Thoracic aorta (tissue), 2 donors: Measurements from ENCODE around the gene FLAD1. TPM values are rescaled to one million over a fixed set of nuclear protein-coding genes. Genes with fewer than 3 reads are reported as not detected.
"Not testable (repeated sequence)": the region's sequence is repeated elsewhere in the genome, so short reads cannot be mapped to it uniquely, and the experiment has no call there.

ENCODE experiments used
- ATAC-seq: fragments of 150-250 bp; one replicate; pipeline ENCODE4 v1.8.0; 2017; ENCODE audit warnings: low read depth; ENCODE audit not compliant: insufficient number of reproducible peaks, low FRiP score
- DNase-seq: peaks from one replicate; pipeline ENCODE4 v3.0.0-alpha.2; 2020; ENCODE audit warnings: low spot score
- H3K27ac ChIP-seq, 2 donors: fragments of 200-600 bp; sonication (generic); 1 replicate in 1 of 2; 2 replicates in 1 of 2; pipeline ENCODE4 v1.5.1; 2016; ENCODE audit warnings: mild to moderate bottlenecking in 2 of 2, moderate library complexity in 2 of 2
- H3K27me3 ChIP-seq: fragments of 200-600 bp; sonication (generic); replicated peaks from 2 replicates; pipeline ENCODE4 v1.6.0; 2016; ENCODE audit warnings: mild to moderate bottlenecking; ENCODE audit not compliant: insufficient read depth
- H3K36me3 ChIP-seq: fragments of 200-600 bp; sonication (generic); one replicate; pipeline ENCODE4 v1.5.1; 2016
- H3K4me1 ChIP-seq, 2 donors: fragments of 200-600 bp; sonication (generic); 1 replicate in 1 of 2; 2 replicates in 1 of 2; pipeline versions ENCODE4 v1.5.1 to v1.6.0; 2016; ENCODE audit warnings: low read depth in 2 of 2, mild to moderate bottlenecking in 1 of 2; ENCODE audit not compliant: control insufficient read depth in 1 of 2
- H3K4me3 ChIP-seq: fragments of 200-600 bp; sonication (generic); 2 replicates; pipeline ENCODE4 v1.5.1; 2016; ENCODE audit warnings: mild to moderate bottlenecking
- H3K9me3 ChIP-seq: fragments of 200-600 bp; sonication (generic); 2 replicates; pipeline ENCODE4 v1.5.1; 2016
- total RNA-seq, 2 donors: library from RNA; depleted of rRNA; stranded (reverse); fragments of >200 nt; gene quantifications; one replicate each; pipeline versions ENCODE4 v1.1.0 to v1.2.3, GENCODE V29; 2016
- TF ChIP-seq, protein P1 (sequence below): fragments of 200-600 bp; sonication (generic); IDR thresholded peaks from one replicate; pipeline ENCODE4 v1.5.1; 2019; ENCODE audit warnings: antibody characterized with exemption

Gene FLAD1
- total RNA-seq, 2 donors from 2014 or later: 23.8 to 27.2 TPM

DNA sequence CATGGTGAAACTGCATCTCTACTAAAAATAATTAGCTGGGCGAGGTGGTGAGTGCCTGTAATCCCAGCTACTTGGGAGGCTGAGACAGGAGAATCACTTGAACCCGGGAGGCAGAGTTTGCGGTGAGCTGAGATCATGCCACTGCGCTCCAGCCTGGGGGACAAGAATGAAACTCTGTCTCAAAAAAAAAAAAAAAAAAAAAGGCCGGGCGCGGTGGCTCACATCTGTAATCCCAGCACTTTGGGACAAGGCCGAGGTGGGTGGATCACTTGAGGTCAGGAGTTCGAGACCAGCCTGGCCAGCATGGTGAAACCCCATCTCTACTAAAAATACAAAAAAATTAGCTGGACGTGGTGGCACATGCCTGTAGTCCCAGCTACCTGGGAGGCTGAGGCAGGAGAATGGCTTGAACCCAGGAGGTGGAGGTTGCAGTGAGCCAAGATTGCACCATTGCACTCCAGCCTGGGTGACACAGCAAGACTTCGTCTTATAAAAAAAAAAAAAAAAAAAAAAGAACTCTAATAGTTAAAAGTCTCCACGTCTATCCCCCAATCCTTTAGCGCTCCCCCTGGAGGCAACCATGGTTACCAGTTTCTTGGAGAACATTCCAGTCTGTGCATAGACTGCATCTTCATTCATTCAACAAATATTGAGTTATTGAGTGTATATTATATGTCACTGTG, 12.3 kb downstream of the FLAD1 start:
- not testable (repeated sequence) for DNase-seq
- H3K4me1 ChIP-seq: peaks cover 13 to 17% of the 10 kb centered on the region in 2 donors

DNA sequence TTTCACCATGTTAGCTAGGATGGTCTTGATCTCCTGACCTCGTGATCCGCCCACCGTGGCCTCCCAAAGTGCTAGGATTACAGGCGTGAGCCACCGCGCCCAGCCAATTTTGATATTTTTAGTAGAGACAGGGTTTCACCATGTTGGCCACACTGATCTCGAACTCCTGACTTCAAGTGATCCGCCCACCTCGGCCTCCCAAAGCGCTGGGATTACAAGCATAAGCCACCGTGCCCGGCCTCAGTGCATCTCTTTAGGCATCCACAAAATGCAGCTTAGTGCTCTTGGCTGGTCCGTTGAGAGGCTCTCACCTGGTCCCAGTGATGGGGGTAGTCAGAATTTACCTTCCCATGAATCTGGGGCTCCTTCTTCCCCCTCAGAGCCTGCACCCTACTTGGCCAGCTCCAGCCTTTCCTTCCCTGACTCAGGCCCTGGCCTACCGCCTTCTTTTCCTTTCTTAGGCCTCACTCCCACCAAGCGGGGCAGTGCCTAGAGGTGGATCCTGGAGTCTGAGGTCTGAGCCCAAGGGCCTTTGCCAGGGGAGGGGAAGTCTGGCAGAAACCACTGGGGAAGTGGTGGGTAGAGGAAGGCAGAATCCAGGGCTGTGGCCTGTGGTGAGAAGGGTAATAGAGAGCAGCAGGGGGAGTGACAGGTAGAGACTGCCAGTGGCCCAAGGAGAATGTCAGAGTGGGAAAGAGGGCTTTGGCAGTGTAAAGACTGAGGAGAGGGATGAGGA, 14.0 kb downstream of the FLAD1 start:
- Histone ChIP-seq H3K9me3 (no peaks in the 10 kb centered on the region), H3K4me1 (peaks cover 13 to 17% of the 10 kb centered on the region in 2 donors), H3K4me3 (no peak overlapping the region), H3K27ac (no peak overlapping the region), H3K36me3 (no peaks in the 10 kb centered on the region), H3K27me3 (no peaks in the 10 kb centered on the region)
- TF ChIP-seq, protein P1, sequence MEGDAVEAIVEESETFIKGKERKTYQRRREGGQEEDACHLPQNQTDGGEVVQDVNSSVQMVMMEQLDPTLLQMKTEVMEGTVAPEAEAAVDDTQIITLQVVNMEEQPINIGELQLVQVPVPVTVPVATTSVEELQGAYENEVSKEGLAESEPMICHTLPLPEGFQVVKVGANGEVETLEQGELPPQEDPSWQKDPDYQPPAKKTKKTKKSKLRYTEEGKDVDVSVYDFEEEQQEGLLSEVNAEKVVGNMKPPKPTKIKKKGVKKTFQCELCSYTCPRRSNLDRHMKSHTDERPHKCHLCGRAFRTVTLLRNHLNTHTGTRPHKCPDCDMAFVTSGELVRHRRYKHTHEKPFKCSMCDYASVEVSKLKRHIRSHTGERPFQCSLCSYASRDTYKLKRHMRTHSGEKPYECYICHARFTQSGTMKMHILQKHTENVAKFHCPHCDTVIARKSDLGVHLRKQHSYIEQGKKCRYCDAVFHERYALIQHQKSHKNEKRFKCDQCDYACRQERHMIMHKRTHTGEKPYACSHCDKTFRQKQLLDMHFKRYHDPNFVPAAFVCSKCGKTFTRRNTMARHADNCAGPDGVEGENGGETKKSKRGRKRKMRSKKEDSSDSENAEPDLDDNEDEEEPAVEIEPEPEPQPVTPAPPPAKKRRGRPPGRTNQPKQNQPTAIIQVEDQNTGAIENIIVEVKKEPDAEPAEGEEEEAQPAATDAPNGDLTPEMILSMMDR: no peak
- DNase-seq: no peak
- ATAC-seq: no peak

More for the DNA sequence above, 12.3 kb downstream of the FLAD1 start:
- H3K27ac ChIP-seq, H3K27me3 ChIP-seq, ATAC-seq, H3K9me3 ChIP-seq, H3K36me3 ChIP-seq, H3K4me3 ChIP-seq: not testable (repeated sequence)
- TF ChIP-seq, protein P1: peak; percentile 34

GRCh38 chr1:154998201-154998780, 15.1 kb downstream of the FLAD1 start:
- Histone ChIP-seq H3K27ac (no peak overlapping the region), H3K4me1 (peaks cover 13 to 17% of the 10 kb centered on the region in 2 donors), H3K9me3 (no peaks in the 10 kb centered on the region), H3K27me3 (no peaks in the 10 kb centered on the region), H3K4me3 (no peak overlapping the region), H3K36me3 (no peaks in the 10 kb centered on the region)
- ATAC-seq (no peak), DNase-seq (no peak)
- TF ChIP-seq, protein P1: no peak

GRCh38 chr1:154998818-154999570, 15.8 kb downstream of the FLAD1 start:
- no peak for ATAC-seq
- no peaks in the 10 kb centered on the region for H3K36me3 ChIP-seq
- H3K27me3 ChIP-seq: no peaks in the 10 kb centered on the region
- no peaks in the 10 kb centered on the region for H3K9me3 ChIP-seq
- H3K4me3 ChIP-seq: peak overlapping the region; percentile 99
- peak overlapping the region; percentile 86 to 97 for H3K27ac ChIP-seq
- DNase-seq: no peak
- H3K4me1 ChIP-seq: peaks cover 13 to 17% of the 10 kb centered on the region in 2 donors
- TF ChIP-seq, protein P1: peak; percentile 72
